ENCODE measurements around the gene ZNF746.

The ZNF746 gene

GRCh38 chr7:149497467-149498261, at the start of gene ZNF746:
TSS of gene ZNF746 (minus strand) at chr7:149497809. CDS start at chr7:149497536, 273 bp downstream.
- Mint-ChIP-seq H3K4me1 (ENCODE audit: low read depth) (peaks cover 20% of the 10 kb centered on the region), H3K9me3 (ENCODE audit: low read depth) (no peaks in the 10 kb centered on the region), H3K27ac (peak within 1 kb of the TSS; percentile 94), H3K27me3 (no peaks in the 10 kb centered on the region), H3K4me3 (peak within 1 kb of the TSS; percentile 97), H3K36me3 (no peaks in the 10 kb centered on the region)

DNA sequence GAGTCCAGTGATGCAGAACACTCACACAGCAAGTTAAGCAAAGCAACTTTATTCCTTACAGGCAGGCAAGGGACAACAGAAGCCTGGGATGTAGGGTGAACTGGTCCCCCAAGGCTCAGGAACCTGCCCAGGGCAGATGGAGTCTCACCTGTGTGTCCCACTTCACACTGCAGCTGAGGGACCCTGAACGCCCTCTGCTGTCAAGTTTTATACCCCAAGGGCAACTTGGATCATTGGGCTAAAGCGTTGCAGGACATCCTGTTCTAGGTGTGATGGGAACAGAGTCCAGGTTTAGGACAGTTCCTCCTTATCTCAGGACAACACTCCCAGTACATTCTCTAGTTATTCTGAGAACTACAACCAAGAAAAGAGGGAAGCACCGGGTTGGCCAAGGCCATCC, 49.5 kb upstream of the ZNF746 start:
- peaks cover 3% of the 10 kb centered on the region for H3K4me1 Mint-ChIP-seq (ENCODE audit: low read depth)
- H3K9me3 Mint-ChIP-seq (ENCODE audit: low read depth), result no peaks in the 10 kb centered on the region
- peaks cover 12% of the 10 kb centered on the region for H3K36me3 Mint-ChIP-seq
- no peak overlapping the region for H3K27ac Mint-ChIP-seq
- no peak overlapping the region for H3K4me3 Mint-ChIP-seq
- H3K27me3 Mint-ChIP-seq, result no peaks in the 10 kb centered on the region

GRCh38 chr7:149546331-149546730, 48.7 kb upstream of the ZNF746 start:
- no peaks in the 10 kb centered on the region for H3K9me3 Mint-ChIP-seq (ENCODE audit: low read depth)
- H3K4me1 Mint-ChIP-seq (ENCODE audit: low read depth), result peaks cover 3% of the 10 kb centered on the region
- peaks cover 10% of the 10 kb centered on the region for H3K36me3 Mint-ChIP-seq
- no peaks in the 10 kb centered on the region for H3K27me3 Mint-ChIP-seq
- no peak overlapping the region for H3K4me3 Mint-ChIP-seq
- H3K27ac Mint-ChIP-seq, result no peak overlapping the region

DNA sequence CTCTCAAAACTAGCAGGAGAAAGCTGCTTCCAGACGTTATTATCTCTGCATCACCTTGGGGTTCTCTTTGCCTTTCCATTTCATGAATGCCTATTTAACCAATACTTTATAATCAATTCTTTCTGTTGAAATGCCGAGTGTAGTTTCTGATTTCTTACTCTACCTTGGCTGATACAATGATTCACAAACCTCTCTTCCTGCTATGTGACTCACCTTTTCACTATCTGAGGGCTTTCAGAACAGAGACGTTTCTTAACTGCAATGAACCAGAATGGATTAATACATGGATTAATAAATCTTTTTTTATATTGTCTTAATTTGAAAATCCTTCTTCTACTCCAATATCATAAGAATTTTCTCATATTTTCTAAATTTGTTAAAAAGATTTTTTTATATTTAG, 46.4 kb upstream of the ZNF746 start:
- Mint-ChIP-seq H3K27ac (peak overlapping the region; percentile 7), H3K27me3 (no peaks in the 10 kb centered on the region), H3K4me1 (ENCODE audit: low read depth) (peaks cover 3% of the 10 kb centered on the region), H3K9me3 (ENCODE audit: low read depth) (no peaks in the 10 kb centered on the region), H3K4me3 (no peak overlapping the region), H3K36me3 (peaks cover 6% of the 10 kb centered on the region)

- Mint-ChIP-seq H3K4me1 (ENCODE audit: low read depth) (peaks cover 9% of the 10 kb centered on the region), H3K36me3 (peaks cover 8% of the 10 kb centered on the region), H3K9me3 (ENCODE audit: low read depth) (peaks cover 5% of the 10 kb centered on the region), H3K4me3 (no peak overlapping the region), H3K27me3 (no peaks in the 10 kb centered on the region), H3K27ac (no peak overlapping the region)
These were observed 35.0 kb upstream of the ZNF746 start for GRCh38 chr7:149532654-149533053.

- Mint-ChIP-seq H3K27ac (no peak overlapping the region), H3K4me1 (ENCODE audit: low read depth) (no peaks in the 10 kb centered on the region), H3K4me3 (no peak overlapping the region), H3K27me3 (peaks cover 3% of the 10 kb centered on the region), H3K9me3 (ENCODE audit: low read depth) (peaks cover 5% of the 10 kb centered on the region), H3K36me3 (peaks cover 12% of the 10 kb centered on the region)
These were observed 31.6 kb upstream of the ZNF746 start for GRCh38 chr7:149529136-149529718.

- H3K4me3 Mint-ChIP-seq, result no peak overlapping the region
- peaks cover 5% of the 10 kb centered on the region for H3K9me3 Mint-ChIP-seq (ENCODE audit: low read depth)
- H3K27me3 Mint-ChIP-seq, result peaks cover 5% of the 10 kb centered on the region
- H3K27ac Mint-ChIP-seq, result no peak overlapping the region
- H3K36me3 Mint-ChIP-seq, result peaks cover 14% of the 10 kb centered on the region
- H3K4me1 Mint-ChIP-seq (ENCODE audit: low read depth), result no peaks in the 10 kb centered on the region
These were observed 29.8 kb upstream of the ZNF746 start for GRCh38 chr7:149527414-149527813.

- Mint-ChIP-seq H3K9me3 (ENCODE audit: low read depth) (peaks cover 5% of the 10 kb centered on the region), H3K27ac (no peak overlapping the region), H3K27me3 (peaks cover 7% of the 10 kb centered on the region), H3K4me1 (ENCODE audit: low read depth) (no peaks in the 10 kb centered on the region), H3K36me3 (peaks cover 14% of the 10 kb centered on the region), H3K4me3 (no peak overlapping the region)
These were observed 27.7 kb upstream of the ZNF746 start for GRCh38 chr7:149525280-149525679.

- no peaks in the 10 kb centered on the region for H3K4me1 Mint-ChIP-seq (ENCODE audit: low read depth)
- no peak overlapping the region for H3K4me3 Mint-ChIP-seq
- peaks cover 5% of the 10 kb centered on the region for H3K9me3 Mint-ChIP-seq (ENCODE audit: low read depth)
- H3K36me3 Mint-ChIP-seq, result peaks cover 14% of the 10 kb centered on the region
- no peak overlapping the region for H3K27ac Mint-ChIP-seq
- peaks cover 9% of the 10 kb centered on the region for H3K27me3 Mint-ChIP-seq
These were observed 26.8 kb upstream of the ZNF746 start for GRCh38 chr7:149524394-149524793.

DNA sequence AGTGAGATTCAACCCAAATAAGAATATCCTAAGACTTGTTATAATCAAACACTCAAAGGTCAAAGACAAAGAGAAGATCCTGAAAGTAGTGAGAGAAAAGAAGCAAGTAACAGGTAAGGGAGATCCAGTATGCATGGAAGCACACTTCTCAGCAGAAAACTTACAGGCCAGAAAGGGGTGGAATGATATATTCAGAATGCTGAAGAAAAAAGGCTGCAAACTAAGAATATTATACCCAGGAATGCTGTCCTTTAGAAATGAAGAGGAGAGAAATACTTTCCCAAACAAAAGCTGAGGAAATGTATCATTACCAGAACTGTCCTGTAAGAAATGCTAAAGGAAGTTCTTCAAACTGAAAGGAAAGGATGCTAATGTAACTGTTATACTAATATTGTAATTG, 12.6 kb upstream of the ZNF746 start:
- Mint-ChIP-seq H3K4me3 (no peak overlapping the region), H3K27ac (no peak overlapping the region), H3K27me3 (no peaks in the 10 kb centered on the region), H3K36me3 (peaks cover 21% of the 10 kb centered on the region), H3K4me1 (ENCODE audit: low read depth) (no peaks in the 10 kb centered on the region), H3K9me3 (ENCODE audit: low read depth) (peaks cover 16% of the 10 kb centered on the region)

- peaks cover 16% of the 10 kb centered on the region for H3K9me3 Mint-ChIP-seq (ENCODE audit: low read depth)
- H3K36me3 Mint-ChIP-seq, result peaks cover 24% of the 10 kb centered on the region
- H3K27ac Mint-ChIP-seq, result no peak overlapping the region
- no peaks in the 10 kb centered on the region for H3K4me1 Mint-ChIP-seq (ENCODE audit: low read depth)
- peaks cover 2% of the 10 kb centered on the region for H3K27me3 Mint-ChIP-seq
- no peak overlapping the region for H3K4me3 Mint-ChIP-seq
These were observed 12.2 kb upstream of the ZNF746 start for GRCh38 chr7:149509774-149510173.

DNA sequence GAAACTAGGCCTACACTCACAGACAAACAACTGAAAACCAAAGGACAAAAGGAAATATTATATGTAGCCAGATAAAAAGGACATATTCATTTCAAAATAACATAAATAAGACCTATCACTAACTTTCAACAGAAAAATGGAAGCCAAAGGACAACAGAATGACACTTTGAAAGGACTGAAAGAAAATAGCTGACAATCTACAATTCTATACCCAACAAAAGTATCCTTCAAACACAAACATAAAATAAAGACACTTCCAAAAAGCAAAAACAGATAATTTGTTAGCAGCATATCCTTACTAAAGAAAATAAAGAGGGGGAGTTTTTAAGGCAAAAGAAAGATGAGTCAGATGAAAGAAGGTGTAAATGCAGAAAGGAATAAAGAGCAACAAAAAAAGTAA, 7.9 kb upstream of the ZNF746 start:
- H3K4me3 Mint-ChIP-seq, result no peak overlapping the region
- H3K9me3 Mint-ChIP-seq (ENCODE audit: low read depth), result peaks cover 7% of the 10 kb centered on the region
- H3K27me3 Mint-ChIP-seq, result peaks cover 2% of the 10 kb centered on the region
- H3K27ac Mint-ChIP-seq, result no peak overlapping the region
- no peaks in the 10 kb centered on the region for H3K4me1 Mint-ChIP-seq (ENCODE audit: low read depth)
- peaks cover 15% of the 10 kb centered on the region for H3K36me3 Mint-ChIP-seq

DNA sequence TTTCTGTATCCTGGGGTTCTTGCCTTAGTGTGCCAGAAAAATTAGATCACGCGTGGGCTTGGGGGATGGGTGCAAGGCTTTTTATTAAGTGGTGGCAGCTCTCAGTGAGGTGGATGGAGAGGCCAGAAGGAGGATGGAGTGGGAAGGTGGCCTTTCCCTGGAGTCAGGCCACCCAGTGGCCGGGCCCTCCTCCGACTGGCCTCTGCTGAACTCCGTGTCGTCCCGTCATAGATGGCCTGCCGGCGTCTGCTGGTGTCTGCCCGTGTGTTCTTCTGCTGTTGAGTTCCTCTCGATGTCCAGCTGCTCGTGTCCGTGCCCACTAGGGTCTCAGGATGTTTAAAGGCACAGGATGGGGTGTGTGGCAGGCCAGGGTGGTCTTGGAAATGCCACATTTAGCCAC, 4.0 kb upstream of the ZNF746 start:
- Mint-ChIP-seq H3K27me3 (peaks cover 2% of the 10 kb centered on the region), H3K9me3 (ENCODE audit: low read depth) (no peaks in the 10 kb centered on the region), H3K36me3 (peaks cover 9% of the 10 kb centered on the region), H3K27ac (no peak overlapping the region), H3K4me1 (ENCODE audit: low read depth) (peaks cover 2% of the 10 kb centered on the region), H3K4me3 (no peak overlapping the region)

GRCh38 chr7:149500910-149501309, 3.3 kb upstream of the ZNF746 start:
- Mint-ChIP-seq H3K27me3 (peaks cover 2% of the 10 kb centered on the region), H3K36me3 (peaks cover 7% of the 10 kb centered on the region), H3K9me3 (ENCODE audit: low read depth) (no peaks in the 10 kb centered on the region), H3K4me1 (ENCODE audit: low read depth) (peaks cover 10% of the 10 kb centered on the region), H3K27ac (no peak overlapping the region), H3K4me3 (no peak overlapping the region)

DNA sequence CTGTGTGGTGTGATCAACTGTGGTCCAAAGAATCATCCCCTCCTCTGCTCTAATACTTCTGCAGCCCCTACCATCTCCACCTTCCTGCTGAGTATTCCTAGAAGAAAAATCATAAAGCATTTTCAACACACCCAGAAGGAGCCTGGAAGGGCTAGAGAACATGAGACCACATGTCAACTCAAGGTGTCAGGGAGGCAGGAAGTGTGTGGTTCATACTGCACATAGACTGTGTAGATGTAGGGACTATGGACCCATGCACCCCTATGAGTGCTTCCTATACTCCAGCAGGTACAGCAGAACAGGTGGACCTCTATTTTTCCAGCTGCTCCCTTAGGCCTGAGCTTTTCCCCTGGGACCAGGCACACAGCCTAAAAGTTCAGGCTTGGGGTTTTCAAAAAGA, 2.6 kb upstream of the ZNF746 start:
- no peak overlapping the region for H3K27ac Mint-ChIP-seq
- H3K4me1 Mint-ChIP-seq (ENCODE audit: low read depth), result peaks cover 17% of the 10 kb centered on the region
- peak overlapping the region; percentile 36 for H3K4me3 Mint-ChIP-seq
- no peaks in the 10 kb centered on the region for H3K9me3 Mint-ChIP-seq (ENCODE audit: low read depth)
- peaks cover 2% of the 10 kb centered on the region for H3K36me3 Mint-ChIP-seq
- H3K27me3 Mint-ChIP-seq, result peaks cover 2% of the 10 kb centered on the region

DNA sequence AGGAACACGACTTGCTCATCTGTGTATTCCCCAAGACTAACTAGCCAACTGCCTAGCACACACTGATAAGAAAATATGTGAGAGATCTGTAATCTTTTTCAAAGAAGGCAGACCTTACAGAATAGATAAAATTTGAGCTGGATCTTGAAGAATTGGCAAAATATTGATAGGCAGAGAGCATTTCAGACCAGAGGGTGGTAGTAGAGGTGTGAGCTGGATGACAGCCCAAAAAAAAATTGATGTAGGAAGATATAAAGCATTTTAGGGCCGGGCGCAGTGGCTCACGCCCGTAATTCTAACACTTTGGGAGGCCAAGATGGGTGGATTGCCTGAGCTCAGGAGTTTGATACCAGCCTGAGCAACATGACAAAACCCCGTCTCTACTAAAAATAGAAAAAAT, 1.2 kb upstream of the ZNF746 start:
- no peak overlapping the region for H3K27ac Mint-ChIP-seq
- no peaks in the 10 kb centered on the region for H3K9me3 Mint-ChIP-seq (ENCODE audit: low read depth)
- H3K27me3 Mint-ChIP-seq, result no peaks in the 10 kb centered on the region
- H3K36me3 Mint-ChIP-seq, result no peaks in the 10 kb centered on the region
- H3K4me1 Mint-ChIP-seq (ENCODE audit: low read depth), result peaks cover 20% of the 10 kb centered on the region
- H3K4me3 Mint-ChIP-seq, result peak overlapping the region; percentile 76

Data from activated naive CD8-positive, alpha-beta T cell (primary cell).